Smooth muscle cell of the brain vasculature (primary cell): ENCODE measurements around the gene ZNF212.

ENCODE experiments used
- DNase-seq: peaks from one replicate; pipeline ENCODE4 v3.0.0-alpha.2; 2012; ENCODE audit warnings: low read depth, low spot score

ZNF212 gene

DNA sequence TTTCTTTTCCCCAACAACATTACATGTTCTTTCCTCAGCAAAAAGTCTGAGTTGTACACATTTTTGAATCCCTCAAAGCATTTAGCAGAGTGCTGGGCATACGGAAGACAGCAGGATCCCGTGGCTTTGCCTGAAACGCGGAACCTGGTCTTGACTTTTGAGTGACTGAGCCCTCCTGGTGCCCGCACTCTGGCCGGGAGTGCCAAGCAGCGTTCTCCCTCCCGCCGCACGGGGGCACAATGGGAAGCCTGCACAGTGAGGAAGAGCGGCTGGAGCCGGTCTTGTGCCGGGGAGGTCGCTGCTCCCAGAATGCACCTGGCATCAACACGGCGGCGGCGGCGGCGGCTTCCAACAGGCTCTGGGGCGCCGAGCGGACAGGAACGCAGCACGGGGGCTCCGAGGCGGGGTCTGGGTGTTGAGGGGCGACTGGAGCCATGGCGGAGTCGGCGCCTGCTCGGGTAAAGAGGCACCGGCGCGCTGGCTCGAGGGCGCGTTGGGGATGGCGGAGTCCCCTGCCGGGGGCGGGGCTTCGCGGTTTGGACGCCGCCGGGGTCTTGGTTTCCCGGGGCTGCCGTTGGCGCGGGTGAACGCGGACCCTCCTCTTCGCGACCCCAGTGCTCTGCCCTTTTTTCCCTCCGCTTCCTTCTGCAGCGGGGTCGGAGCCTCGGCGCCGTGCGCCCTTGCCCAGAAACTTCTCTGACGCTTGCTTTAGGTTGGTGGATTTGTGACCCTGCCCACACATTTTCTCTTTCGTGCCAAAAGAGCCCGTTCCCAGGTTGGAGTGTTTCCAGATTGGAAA, at the start of gene ZNF212:
ZNF212 (plus strand) TSS at position 307 of the 799 bp plus-strand sequence; CDS start at position 435, 128 bp downstream.
- peak; percentile 67 for DNase-seq

DNA sequence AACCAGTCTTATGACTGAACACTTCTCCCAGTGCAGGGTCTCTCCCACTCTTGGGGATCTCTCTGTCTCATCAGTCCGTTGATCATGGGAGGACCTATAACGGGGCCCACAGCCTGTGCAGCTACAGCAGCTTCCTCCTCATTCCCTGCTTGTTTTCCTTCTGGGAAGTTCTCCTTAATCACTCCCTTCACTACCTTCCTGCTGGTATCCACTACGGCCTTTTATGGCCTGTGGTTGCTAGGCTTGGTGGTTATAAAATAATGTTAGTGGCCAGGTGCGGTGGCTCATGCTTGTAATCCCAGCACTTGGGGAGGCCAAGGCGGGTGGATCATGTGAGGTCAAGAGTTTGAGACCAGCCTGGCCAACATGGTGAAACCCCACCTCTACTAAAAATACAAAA, 47.6 kb upstream of the ZNF212 start:
- DNase-seq, result no peak

DNA sequence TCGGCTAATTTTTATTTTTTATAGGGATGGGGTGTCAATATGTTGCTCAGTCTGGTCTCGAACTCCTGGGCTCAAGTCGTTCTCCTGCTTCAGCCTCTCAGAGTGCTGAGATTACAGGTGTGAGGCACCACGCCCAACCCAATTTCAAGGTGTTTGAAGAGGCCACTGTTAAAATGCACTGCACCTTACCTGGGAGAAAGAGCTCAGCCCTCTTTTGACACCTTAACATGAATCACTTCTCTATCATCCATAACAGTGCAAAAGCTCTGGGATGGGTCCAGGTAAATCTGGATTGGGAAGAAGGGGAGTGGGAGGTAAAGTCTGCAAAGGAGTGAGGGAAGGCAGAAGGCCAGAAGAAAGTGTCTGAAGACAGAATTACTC, 44.7 kb upstream of the ZNF212 start:
- DNase-seq, result no peak

DNA sequence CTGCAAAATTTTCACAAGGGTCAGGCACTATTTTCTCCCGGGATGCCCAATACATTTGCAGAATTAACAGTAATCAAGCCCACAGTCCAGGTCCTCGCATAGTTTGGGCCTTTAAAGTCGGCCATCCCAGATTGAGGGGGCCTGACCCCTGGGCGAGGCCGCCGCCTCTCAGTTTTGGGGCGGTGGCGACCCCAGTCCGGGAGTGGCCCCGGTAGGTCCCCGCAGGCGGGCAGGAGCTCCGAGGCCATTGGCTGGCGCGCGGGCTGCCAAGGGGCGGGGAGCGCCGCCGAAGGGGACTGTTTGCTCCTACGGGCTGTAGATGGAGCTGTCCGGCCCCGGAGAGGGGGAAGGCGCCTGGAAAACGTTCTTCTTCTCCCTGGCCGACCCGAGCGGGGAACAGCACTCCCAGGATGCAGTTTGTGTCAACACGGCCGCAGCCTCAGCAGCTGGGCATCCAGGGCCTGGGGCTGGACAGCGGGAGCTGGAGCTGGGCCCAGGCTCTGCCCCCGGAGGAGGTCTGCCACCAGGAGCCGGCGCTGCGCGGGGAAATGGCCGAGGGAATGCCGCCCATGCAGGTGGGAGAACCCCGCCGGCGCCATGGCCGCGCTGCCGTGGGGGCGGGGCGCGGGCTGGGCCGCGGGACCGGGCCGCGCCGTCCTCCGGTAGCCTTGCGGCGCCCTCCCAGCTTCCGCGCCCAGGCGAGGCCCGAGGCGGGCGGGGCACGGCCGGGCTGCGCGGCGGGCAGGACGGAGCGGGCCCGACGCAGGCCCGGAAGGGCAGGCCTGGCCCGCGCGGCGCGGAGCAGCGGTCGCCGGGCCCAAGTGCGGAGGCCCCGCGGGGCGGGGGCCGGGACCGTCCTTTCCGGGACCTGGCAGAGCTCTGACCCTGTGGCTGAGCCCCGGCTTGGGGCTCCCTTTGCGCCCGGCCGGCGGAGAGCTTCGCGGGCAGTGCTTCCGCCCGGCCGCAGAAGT, 44.0 kb upstream of the ZNF212 start, which contains the start of gene ZNF282:
ZNF282 (plus strand) TSS at position 367 of the 971 bp plus-strand sequence; CDS start at position 411, 44 bp downstream.
- peak; percentile 83 for DNase-seq

DNA sequence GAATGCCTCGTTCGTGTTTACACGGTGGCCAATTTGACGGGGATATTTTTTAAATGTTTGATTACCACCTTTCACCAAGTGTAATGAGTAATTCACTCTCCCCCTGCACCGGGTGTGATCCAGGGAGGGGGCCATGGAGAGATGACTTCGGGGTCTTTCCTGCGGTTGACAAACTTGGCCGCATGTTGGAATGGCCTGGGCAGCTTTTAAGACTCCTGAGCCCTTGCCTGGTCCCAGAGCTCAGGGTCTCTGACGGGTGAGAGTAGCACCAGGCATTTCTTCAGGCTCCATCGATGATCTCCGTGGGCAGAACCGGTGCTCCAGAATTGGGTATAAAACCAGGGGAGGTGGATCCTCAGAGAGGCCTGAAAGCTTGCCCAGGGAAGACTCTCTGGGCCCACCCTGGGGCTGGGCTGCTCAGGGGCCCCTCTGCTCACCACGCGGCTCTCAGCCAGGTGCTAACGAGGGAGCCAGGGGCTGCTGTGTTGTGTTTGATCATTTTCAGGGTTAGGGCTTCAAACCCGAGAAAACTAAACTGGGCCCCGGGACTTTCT, 43.2 kb upstream of the ZNF212 start:
- no peak for DNase-seq

DNA sequence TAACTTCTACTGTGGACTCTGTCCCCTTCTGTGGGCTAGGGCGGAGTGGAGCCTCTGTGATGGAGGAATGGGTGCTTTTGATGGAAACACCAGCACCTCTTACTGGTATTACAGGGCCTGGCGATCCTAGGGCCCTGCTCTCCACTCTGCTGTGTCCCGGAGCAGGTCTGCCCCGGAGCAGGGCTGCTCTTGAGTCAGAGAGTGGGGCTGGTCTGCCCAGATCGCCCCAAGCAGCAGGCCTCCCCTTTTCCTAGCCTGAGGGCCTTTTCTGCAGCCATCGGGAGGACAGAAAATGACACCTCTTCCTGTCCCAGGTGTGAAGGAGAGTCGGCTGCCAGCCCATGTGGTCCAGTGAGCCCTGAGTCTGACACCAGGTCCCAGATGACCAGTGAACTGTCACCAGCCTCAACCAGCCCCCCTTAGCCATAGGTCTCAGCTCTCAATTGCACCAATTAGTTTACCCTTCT, 42.7 kb upstream of the ZNF212 start:
- no peak for DNase-seq

DNA sequence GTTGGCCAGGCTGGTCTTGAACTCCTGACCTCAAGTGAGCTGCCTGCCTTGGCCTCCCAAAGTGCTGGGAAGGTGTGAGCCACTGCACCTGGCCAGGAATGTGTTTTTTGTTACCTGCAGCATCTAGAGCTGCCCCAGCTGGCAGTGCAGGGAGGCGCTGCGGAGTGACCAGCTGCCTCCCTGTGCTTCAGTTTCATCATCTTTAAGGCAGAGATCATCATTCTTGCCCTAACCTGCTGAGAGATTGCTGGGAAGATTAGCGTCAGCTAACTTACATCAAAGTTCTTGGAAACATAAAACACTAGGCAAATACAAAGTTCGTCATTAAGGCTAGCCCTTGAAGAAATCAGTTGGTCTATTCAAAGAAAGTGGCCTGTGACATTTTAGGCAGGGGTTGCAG, 41.8 kb upstream of the ZNF212 start:
- DNase-seq, result no peak

DNA sequence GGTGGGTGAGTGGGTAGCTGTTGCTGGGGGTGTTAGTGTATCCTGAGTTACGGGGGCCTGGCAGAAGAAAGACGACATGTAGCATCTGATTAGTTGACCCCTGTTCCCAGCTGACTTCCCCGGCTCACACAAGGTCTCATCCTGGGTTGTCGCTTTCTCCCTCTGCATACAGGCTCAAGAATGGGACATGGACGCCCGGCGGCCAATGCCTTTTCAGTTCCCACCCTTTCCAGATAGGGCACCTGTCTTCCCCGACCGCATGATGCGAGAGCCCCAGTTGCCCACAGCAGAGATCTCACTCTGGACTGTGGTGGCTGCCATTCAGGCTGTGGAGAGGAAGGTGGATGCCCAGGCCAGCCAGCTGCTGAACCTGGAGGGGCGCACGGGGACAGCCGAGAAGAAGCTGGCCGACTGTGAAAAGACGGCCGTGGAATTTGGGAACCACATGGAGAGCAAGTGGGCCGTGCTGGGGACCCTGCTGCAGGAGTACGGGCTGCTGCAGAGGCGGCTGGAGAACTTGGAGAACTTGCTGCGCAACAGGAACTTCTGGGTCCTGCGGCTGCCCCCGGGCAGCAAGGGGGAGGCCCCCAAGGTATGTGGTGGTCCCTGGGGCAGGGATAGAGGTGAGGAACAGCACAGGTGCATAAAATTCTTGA, 41.2 kb upstream of the ZNF212 start:
- no peak for DNase-seq

DNA sequence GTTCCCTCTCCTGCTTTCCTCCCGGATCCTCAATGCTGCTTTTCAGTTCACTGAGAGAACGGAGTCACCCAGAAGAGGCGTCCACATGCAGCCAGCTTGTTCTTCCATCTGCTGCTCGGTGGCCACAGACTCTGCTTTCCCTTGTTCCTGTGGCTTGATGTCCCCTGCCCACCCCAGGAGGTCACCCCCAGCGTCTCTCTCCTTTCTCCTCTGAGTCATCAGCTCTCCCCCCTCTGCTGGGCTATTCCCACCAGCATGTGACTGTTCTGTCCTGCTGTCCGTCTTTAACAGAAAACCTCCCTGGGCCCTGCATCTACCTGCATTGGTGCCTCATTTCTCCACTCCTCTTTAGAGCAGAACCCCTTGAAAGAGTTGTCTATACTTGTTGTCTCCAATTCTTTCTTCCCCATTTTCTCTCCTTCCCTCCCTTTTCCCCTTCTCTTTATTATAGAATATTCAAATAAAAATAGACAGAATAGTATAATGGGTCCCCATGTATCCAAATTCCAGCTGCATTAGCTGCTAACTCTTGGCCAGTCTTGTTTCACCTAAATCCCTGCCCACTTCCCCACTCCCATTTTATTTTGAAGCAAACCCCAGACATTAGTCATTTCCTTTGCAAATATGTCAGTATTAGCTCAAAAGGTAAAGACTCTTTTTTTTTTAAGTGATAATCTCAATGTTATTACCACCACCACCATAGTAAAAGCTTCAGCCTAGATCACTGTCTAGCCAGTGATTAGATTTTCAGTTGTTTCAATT, 40.0 kb upstream of the ZNF212 start:
- no peak for DNase-seq

DNA sequence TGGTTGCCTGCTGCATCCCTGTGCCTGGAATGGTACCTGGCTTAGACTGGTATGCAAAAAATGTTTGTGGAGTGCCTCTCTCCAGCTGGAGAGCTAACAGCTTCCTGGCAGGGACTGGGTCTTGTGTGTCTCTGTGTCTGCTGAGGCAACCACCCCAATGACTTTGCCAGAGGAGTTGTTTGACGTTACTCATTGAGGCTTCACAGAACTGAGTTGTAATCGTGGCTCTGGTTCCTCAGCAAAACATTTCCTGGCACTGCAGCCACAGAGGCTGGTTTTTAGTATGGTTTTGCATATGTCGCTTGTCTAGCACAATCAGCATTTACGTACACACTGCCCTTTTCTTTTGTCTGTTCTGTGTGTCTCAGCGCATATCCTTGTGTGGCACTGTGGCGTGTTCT, 36.6 kb upstream of the ZNF212 start:
- DNase-seq, result no peak

DNA sequence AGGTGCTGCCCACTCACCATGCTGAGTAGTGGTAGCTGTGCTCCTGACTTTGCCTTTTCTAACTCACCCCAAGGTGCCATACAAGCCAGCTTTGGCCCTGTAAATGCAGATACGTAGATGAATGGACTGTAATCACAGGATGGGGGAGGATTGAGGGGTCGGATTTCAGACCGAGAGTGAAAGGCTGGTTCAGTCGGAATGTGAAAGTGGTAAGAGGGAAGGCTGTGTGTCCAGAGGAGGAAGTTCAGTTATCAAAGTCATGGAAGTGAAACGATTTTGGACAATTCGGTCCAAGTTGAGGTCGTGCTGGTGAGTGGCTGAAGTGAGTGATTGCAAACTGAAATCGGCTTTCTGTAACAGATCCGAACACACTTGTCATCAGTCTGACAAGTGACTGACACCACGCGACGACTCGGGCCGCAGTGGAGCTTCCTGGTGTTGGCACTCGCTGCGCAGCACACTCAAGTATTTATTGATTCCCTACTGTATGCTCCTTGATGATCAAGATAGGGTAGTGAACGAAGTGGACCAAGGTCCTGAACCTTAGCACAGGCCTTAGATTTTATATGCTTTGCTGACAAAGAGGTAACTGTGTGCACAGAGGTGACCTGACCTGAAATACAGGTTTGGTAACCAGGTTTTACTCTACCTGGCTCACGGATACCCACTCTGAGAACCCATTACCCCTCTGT, 33.6 kb upstream of the ZNF212 start:
- no peak for DNase-seq

DNA sequence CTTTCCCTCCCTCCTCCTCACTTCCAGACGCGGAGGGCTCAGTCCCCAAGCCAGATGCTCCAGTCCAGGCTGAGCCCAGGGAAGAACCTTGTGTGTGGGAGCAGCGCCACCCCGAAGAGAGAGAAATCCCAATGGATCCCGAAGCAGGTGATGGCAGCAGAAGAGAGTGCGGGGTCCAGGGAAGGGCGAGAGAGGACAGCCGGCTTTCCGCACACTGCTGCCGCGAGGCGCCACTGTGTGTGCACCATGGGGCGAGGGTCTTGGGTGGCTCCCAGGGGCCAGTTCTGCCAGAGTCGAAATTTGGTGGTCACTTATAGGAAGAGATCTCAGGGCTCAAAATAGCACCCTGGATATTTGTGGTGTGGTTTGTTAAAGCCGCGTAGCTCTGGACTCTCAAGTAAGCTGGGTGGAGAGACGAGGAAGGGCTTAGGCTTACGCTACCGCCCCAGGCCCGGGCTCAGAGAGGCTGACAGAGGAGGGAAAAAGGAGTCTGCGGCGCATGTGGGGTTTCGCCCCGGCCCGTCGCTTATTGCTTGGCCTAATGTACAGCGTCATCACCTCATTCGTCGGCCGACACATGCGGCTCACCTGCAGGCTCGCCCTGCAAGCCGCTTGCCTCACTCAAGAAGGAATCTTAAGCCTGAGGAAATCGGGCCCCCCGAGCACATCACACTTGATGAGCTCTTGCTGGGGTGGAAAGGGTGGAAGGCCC, 32.0 kb upstream of the ZNF212 start:
- no peak for DNase-seq

DNA sequence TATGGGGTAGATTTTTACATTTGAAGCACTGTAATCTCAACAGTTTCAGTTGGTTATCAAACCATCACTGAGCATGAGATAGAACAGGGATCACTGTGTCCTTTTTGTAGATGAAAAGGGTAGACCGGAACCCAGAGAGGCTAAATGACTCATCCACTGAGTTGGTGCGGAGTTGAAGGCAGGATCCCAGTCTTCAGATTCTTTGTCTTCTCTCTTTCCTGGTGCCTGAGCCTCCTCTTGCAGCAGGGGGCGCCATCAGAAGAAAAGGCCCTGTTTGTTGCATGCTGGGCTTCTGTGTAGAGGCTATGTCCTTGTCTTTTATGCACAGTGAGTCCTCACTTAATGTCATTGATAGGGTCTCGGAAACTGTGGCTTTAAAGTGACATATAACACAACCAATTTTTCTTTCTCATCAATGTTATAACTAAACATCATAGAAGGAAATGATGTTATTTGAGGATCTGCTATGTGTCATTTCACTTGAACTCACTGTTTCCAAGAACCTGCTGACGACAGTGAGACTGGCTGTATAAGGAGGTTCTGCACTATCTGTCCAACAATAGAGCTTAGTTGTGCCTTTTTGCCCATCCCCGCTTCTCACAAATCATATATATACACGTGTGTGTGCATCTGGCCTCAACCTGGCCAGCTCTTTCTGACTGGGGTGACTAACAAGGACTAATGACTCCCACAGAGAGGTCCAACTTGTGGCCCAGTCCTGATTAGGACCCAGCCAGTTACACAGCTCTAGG, 29.8 kb upstream of the ZNF212 start:
- peak; percentile 10 for DNase-seq

DNA sequence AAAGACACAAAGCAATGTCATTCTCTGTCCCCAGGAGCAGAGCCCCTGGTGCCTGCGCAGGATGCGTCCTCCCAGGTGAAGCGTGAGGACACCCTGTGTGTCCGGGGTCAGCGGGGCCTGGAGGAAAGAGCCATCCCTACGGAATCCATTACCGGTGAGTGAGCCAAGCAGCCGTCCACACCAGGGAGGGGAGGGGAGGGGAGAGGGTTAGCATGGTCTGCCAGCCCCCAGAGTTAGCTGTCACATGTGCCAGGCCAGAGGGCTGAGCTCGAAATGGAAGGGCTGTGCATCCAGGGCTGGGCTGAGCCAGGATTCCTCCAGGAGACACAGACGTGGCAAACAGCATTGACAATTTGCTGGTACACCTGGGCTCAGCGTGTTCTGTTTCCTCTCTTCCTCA, 28.9 kb upstream of the ZNF212 start:
- no peak for DNase-seq

DNA sequence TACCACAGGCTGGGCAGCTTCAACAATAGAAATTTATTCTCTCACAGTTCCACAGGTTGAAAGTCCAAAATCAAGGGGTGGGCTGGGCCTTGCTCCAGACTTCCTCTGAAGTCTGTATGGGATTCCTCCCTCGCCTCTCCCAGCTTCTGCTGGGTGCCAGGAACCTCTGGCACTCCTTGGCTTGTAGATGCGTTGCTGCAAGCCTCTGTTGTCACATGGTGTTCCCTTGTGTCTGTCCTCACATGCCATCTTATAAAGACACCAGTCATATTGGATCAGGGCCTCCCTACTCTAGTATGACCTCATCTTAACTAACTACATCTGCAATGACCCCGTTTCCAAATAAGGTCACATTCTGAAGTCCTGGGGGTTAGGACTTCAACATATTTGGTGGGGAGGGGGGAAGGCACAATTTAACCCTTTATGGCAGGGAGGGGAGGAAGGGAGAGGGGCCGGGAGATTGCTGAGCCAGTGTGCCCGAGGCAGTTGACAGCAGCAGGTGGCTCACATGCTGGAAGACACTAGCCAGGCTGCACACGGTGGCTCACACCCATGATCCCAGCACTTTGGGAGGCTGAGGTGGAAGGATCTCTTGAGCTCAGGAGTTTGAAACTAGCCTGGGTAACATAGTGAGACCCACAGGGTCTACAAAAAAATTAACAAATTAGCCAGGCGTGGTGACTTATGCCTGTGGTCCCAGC, 25.3 kb upstream of the ZNF212 start:
- no peak for DNase-seq

DNA sequence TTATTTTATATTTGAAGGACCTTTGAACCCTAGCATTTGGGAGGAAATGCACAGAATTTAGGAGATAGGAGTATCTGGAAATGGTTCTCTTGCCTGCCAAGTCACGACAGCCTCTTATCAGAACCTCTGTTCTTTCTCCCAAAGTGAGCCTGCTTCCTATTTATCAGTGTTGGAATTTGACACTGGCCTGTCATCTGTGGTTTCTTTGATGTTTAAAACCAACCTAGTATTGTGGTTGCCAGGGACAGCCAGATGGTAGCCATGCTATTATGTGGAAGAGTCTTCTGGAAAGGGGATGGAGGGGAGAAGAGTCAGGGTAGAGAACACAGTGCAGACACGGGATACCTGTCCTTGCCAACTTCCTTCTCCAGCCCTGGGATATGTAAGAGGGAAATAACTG, 23.0 kb upstream of the ZNF212 start:
- DNase-seq, result no peak

DNA sequence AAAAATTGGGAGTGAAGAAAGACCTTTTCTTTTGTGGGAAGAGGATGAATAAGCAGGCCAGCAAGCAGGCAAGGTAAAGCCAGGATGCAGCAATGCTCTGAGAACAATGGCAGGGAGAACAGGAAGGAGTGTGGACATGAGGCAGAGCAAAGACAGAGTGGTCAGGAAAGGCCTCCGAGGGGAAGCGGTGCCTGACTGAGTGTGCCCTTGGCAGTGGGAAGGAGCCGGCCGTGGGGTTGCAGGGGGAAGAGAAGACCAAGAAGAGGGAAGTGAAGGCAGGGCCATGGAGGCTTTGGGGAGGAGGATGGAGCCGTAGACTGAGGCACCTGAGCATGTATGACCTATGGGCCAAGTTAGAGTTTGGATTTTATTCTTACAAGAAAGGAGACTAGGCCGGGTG, 21.9 kb upstream of the ZNF212 start:
- no peak for DNase-seq
